Stimulated activated CD4-positive, alpha-beta T cell treated with anti-CD3 and anti-CD28 coated beads, Interleukin-12 subunit alpha, Interleukin-12 subunit beta, amount 100 ng/mL, for 24 hours (primary cell): ENCODE results near the gene SEC14L2.
A peak's percentile ranks its signal among the peaks of the same experiment; 100 is the strongest.
"Not testable (repeated sequence)": the region's sequence is repeated elsewhere in the genome, so short reads cannot be mapped to it uniquely, and the experiment has no call there.

Source experiments
- DNase-seq, 2 experiments: peaks; one replicate each; pipeline ENCODE4 v3.0.0-alpha.2; 2020; ENCODE audit warnings: low read depth in 2 of 2

SEC14L2 gene

DNA sequence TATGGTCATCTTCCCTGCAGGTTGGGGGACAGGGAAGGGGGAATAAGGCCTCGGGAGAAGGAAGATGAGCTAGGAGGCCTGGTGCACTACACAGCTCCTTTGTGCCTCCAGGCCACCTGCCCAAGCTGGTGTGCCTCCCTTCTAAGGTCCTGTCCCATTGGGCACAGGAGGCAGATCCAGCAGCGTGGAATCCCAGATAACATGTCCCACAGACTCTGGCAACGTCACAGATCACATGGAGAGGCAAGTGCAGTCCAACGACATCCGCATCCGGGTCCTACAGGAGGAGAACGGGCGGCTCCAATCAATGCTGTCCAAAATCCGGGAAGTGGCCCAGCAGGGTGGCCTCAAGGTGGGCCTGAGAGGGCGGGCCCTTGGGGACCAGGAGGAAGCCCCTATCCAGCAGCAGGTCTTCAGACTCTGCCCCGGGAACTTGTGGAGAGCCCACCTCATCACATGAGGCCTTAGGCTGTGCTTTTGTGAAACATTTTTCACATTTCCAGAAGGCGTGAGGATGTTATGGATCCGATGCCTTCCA is 21.4 kb upstream of the SEC14L2 start:
- no peak for DNase-seq

DNA sequence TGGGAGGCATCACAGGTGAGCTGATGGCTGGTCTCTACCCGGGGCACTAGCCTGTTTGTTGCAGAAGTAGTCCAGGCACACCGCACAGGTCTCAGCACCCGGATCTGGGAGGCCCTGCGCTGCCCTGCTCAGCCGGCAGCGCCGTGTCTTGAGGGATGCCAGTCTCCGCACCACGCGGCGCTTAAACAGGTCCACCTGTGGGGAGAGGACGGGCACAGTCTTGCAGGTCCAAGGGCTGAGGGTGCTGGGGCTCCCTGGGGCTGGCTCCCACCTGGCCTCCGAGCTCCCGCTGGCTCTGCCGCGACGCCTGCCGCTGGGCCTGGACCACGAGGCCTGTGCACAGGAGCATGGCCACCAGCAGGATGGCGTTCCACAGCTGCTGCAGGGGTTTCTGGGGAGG is 16.8 kb upstream of the SEC14L2 start:
- DNase-seq: no peak

DNA sequence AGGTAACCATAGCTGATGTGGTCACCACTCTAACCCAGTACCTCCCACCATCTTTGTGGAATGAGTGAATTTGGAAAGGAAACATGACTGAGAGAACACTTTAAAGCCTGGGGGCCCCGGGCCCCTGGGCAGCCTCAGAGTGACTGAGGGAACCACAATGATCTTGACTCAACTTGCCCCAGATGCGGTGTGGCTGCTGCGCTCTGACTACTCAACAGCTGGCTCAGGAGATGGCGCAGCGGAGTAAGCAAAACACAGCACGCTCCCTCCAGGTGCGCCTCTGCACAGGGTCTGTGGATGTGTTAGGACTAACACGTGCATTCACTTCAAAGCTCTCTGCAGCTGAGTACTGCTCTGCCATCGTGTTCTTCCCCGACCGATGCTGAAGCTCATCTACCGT is 15.6 kb upstream of the SEC14L2 start:
- no peak for DNase-seq

DNA sequence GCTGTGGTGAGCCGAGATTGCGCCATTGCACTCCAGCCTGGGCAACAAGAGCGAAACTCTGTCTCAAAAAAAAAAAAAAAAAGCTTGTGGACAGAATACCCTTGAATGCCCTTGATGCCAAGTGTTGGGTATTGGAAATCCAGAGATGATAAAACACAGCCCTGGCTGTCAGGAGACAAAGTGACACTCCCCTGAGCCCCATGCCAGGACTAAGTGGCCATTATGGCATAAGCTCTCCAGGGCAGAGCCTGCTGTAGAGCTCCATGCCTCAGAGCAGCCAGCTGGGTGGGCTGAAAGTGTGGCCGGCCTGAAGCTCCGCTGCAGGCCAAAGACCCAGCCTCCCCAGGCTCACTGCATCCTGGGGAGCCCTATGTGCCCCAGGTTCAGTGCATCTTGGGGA is 14.5 kb upstream of the SEC14L2 start:
- no peak for DNase-seq

DNA sequence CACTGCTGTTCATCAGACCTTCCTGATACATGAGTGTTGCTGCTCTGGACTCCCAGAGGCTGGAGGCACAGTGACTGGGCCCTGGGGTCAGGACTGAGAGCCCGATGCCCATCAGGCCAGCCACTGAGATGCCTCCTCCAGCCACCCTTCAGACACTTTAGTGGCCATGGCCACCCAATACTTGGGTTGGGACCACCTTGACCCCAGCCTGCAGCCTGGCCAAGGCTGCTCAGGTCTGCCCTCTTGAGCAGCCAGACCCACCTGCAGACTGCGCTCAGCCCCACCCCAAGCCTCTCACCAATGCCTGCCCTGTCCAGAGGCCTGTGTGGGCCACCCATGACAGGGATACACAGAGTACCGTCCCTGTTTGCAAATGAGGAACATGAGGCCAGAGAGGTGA is 13.8 kb upstream of the SEC14L2 start:
- no peak for DNase-seq

DNA sequence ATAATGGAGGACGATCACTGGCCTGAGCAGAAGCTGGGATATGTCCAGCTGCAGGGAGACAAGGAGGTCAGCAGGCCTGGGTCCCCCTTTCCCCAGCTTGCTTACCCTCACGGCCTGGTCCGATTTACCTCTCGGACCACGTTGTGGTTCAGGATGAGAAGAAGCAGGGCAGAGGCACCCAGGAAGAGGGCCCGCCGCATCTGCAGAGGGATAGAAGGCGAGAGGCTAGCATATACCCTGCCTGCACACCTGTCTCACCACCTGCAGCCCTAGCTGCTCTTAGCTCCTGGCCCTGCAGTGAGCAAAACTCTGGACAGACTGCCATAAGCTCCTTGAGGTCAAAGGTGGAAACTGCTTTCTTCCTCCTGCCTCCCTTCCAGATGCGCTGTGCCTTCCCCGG is 10.9 kb upstream of the SEC14L2 start:
- no peak for DNase-seq

DNA sequence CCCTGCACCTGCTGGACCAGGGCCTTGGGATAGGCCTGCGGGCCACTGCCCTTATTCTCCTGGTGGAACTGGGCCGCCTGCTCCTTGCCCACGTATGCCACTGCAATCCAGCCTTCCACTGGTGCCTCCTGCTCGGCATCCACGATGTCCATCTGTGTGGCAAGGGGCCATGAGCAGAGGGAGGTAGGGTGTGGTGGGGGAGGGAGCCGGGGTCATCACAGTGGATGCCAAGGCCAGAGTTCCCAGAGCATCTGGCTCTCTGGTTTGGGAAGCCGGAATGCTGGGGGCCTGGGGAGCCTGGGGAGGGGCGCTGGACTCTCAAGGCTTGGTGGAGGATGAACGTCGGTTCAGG is 10.2 kb upstream of the SEC14L2 start:
- DNase-seq: no peak

DNA sequence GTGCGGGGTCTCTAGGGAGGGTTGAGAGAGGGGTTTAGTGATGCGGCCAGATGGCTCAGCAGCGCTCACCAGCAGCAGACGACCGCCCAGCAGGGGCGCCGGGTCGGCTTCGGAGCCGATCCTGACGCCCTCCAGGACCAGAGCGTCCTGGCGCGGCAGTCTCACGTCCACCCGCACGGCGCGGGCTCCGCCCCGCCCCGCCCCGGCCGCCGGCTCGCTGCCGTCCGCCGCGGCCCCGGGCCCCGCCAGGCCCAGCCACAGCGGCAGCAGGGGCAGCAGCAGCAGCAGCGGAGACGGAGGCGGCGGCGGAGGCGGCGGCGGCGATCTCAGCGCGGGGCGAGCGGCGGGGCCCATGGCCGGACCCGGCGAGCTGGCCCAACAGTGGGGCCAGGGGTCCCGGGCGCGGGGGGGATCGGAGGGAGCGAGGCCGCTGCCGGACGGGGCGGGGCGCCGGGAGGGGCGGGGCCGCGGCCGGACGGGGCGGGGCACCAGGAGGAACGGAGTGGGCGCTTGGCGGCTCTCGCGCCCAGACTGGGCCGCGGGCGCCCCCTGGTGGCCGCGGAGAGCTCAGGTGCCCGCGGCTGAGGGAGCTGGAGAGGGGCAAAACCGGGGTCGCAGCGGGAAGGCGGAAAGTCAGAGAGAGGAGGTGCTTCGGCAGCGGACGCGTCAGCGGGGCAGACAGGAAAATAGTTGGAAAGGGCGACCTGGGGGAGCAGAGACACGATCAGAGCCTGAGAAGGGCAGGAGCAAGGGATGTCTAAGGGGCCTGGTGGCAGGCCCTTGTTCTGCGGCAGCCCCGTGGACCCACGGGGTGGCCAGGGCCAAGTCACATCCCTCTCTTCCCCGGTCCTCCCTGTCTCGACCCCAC is 9.6 kb upstream of the SEC14L2 start, which contains the start of gene RNF215:
TSS of gene RNF215 (minus strand) at position 452 of the 868 bp plus-strand sequence. CDS start at position 354, 98 bp downstream.
- DNase-seq: peak; percentile 52 to 71

DNA sequence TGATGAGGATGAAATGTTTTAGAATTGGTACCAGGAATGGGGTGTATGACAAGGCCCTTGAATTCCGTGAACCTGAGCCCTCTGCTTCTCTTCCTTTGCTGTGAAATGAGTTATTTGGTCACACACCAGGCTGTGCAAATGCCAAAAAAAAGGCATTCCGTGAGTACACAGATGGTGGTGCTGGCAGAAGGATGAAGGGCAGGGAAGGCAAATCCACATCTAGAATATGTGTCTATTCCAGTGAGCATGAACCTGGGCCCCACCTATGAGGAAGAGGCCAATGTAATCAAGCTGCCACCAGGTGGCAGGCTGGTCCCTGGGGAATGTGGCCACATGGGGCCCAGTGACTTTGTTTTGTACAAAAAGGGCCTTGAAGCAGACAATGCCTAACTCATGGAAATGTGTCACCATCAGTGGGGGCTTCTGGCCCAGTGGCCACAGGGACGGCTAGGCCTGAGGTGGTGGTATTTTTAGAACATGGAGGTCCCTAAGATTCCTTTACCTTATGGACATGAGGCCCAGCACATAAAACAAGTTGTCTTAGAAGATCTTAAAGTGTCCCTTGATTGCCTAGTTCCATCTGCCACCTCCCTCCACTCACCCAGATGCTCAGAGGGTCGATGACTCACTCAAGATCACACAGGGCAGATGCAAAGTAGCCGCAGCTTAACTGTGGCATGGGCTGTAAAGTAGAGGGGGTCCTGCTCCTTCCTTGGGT is 5.7 kb upstream of the SEC14L2 start:
- DNase-seq: peak; percentile 51 to 68

DNA sequence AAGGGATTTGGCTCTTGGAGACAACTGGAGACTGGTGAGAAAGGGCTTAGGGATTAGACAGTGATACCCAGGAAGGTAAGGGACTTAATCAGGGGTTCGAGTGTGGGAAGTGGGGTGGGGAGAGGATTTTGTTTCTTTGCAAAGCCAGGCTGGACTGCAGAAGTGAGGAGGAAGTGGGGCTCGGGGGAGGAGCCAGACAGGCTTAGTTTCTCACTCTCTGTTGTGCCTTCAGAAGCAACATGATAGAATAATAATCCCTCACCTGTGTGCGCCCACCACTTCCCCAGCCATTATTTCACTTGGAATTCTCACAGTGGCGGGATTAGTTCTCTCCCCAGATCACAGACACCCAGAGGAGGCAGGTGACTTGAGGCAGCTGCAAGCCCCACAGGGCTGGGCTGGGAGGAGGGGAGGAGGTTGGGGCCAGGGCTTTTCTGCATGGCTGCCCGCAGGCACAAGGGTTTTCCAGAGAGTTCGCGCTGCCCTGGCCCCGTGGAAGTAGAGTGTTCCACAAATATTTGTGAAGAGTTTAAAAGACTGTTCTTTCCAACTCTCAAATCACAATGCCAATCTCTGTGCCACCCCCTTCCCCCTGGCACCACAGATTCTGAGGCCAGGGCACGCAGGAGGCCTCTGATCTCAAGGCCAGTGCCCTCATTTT is 4.0 kb upstream of the SEC14L2 start:
- DNase-seq: no peak

DNA sequence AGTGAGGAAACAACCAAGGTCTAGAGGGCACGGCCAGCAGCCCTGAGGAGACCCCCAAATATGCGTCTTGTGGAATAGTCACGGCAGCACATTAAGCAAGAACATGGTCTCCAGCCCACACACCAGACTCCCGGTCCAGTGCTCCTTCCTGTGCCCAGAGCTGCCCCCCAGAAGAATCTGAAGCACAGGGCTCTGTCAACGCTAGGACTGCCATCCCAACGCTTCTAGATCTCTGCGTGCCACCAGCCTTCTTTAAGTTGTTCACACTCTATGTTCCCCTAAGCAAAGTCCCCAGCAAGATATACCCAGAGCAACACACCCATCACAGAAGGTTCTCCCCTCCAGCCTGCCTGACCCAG is 3.5 kb upstream of the SEC14L2 start:
- no peak for DNase-seq

DNA sequence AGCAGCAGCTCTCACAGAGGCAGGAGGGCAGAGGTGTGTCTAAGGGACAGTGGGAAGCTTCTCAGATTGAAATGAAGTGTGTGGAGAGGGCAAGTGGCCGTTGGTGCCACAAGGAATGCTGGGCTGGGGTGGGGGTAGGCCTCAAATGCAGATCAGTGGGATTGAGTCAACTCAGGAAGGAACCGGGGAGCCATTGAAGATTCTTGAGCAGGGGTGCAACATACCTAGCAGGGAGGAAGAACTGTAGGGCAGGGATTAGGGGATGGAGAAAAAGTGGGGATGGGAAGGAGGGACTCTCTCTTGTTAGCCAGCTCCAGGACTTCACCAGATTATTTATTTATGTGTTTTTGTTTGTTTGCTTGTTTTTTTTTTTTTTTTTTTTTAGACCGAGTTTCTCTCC is 2.9 kb upstream of the SEC14L2 start:
- DNase-seq: no peak

DNA sequence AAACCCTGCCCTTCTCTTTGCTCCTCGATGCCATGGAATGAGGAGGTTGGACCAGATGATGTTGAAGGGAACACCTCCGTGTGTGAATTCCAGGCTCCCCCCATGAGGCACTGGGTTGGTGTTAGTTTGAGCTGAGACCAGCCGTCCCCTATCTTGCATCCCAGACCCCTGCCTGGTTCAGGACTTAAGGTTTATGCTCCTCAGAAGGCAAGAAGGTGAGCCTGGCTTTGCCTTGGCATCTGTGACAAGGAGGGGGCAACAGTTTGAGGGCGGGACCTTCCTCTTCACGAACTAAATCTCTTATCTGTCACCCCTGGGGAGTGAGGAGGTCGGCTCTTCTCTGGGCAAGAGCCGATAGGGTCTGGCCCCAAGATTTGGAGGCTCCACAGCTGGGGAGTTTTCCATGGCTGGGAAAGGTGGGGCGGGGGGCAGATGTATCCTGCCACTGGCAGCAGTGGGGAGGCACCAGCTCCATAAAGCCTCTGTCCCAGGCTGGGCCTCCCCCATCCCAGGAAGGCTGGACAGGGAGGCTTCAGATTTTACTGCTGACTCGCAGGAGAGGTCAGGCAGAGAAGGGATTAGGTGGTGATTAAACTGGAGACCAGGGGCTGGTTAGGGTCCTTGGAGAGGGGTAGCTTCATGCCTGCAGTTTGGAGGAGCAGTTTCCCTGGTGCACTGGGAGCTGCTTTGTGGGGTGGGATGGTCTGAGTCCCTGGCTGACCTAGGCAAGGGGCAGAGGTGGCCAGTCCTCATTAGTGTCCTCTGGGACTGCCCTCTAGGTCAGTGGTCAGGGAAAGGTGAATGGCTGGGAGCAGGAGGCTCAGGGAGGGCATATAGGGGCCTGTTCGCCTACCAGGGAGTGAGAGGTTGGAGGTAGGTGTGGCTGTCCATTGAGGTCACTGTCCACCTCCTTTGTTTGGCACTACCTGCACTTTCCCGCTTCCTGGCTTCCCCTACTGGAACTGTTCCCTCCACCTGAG is 1.1 kb downstream of the SEC14L2 start:
- DNase-seq: no peak

DNA sequence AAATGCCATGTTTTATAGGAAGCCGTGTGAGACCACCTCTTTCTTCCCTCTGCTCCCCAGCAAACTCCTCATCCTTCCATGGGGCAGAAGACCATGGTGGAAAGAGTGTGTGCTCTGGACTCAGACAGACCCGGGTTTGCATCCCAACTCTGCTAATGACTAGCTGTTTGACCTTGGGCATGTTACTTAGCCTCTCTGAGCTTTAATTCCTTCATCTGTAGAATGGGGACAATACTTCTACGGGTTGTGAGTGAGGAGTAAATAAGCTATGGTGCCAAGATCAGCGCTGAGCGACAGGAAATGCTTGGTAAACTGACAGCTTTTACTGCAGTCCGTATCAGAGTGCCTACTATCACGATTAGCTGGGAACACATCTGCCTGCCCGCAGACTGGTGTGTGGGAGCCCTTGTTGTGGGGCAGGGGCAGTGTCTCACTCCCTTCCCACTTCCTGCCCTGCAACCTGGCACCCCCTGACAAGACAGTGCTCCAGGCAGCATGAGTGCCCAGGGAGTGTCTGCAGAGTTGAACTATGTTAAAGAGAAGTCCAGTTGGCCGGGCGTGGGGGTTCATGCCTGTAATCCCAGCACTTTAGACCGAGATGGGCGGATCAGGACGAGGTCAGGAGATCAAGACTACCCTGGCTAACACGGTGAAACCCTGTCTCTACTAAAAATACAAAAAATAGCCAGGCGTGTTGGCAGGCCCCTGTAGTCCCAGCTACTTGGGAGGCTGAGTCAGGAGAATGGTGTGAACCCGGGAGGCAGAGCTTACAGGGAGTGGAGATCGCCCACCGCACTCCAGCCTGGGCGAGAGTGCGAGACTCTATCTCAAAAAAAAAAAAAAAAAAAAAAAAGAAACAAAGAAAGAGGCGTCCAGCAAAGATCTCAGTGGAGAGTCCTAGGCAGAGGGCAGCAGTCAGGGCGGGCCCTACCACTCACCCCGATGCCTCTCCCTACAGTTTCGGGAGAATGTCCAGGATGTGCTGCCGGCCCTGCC is 2.2 kb downstream of the SEC14L2 start:
- DNase-seq: no peak

DNA sequence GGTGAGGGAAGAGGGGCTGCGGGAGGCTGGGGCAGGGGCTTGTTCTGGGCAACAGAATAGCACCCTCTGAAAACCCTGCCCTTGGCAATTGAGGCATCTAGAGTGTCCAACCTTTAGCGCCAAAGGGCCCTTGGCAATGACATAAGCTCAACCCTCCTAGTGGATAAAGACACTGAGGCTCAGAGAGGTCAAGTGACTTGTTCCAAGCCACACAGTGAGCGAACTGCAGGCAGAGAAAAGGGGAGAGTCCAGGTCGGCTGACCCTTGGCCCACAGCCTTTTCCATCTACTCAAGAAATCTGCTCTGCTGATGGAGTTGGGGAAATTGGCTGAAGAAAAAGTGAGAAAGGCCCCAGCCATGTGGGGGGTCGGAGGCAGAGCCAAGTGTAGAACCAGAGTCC is 2.9 kb downstream of the SEC14L2 start:
- no peak for DNase-seq

DNA sequence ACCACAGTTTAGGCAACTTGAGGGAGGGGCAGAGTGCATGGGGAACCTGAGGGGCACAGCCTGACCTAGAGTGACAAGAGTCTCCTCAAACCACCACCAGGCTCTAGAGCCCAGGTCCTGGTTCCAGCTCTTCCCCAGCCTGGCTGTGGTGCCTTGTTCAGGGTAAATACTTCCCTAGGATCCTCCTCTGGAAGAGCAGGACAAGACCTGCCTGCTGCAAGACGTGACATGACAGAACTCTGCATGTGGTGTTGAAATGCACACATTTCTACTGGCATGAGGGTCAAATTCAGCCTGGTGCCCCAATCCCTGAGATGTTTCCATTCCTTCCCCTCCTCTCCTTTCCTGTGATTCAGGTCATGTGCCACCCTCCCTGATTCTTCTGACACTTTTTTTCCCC is 3.3 kb downstream of the SEC14L2 start:
- no peak for DNase-seq

DNA sequence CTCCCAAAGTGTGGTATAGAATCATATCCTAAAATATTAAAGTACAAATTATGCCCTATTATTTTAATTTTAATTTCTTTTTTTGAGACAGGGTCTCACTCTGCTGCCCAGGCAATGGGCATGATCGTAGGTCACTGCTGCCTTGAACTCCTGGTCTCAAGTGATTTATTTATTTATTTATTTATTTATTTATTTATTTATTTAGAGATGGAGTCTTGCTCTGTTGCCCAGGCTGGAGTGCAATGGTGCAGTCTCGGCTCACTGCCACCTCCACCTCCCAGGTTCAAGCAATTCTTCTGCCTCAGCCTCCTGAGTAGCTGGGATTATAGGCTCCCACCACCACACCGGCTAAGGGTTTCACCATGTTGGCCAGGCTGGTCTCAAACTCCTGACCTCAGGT is 4.2 kb downstream of the SEC14L2 start:
- not testable (repeated sequence) for DNase-seq

DNA sequence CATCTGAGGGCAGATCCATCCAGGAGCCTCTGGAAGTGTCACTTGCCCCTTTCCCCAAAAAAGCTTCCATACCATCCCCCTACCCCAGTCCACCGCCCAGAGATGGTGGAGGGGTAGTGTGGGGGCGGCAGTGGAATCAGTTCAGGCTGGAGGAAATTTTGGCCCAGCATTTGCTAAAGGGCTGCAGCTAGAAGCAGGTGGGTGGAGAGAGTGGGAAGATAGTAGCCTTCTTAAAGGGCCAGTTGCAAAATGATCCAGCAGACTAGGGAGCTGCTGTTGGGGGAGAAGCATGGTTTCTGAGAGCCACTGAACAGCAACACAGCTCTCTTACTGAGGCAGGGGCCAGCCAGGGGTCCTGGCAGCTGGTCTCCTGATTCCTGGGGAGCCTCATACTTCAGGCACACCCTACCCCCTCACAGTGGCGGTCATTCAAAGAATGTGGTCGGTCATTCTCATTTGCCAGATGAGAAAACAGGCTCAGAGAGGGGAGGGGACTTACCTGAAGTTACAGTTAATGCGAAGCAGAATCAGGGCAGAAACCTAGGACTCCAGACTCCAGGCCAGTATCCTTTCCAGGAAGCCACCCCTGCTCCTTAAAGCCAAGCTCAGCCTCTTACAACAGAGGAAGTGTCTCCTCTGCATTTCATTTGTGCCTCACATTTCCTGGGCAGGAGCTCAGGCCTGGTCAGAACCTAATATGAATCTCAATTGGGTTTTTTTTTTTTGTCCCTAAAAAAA is 5.4 kb downstream of the SEC14L2 start:
- no peak for DNase-seq

DNA sequence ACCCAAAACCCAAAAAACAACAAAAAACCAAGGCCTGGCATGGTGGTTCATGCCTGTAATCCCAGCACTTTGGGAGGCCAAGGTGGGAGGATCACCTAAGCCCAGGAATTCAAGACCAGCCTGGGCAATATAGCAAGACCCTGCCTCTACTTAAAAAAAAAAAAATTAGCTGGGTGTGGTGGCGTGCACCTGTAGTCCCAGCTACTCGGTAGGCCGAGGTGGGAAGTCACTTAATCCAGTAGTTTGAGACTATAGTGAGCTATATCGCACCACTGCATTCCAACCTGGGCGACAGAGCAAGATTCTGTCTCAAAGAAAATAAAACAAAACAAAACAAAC is 5.9 kb downstream of the SEC14L2 start:
- DNase-seq: not testable (repeated sequence)
